IPS-18c (cell line): ENCODE data around the gene CCDC187.

Experiments
- H3K4me3 ChIP-seq: 2 replicates; pipeline ENCODE4 v1.7.0; 2013; ENCODE audit warnings: low read depth, mild to moderate bottlenecking, low read length, moderate library complexity; ENCODE audit not compliant: insufficient read depth
- H3K9me3 ChIP-seq: one replicate; pipeline ENCODE4 v1.6.1; 2013; ENCODE audit warnings: mild to moderate bottlenecking, low read length, moderate library complexity; ENCODE audit not compliant: control insufficient read depth, insufficient read depth

Gene CCDC187

DNA sequence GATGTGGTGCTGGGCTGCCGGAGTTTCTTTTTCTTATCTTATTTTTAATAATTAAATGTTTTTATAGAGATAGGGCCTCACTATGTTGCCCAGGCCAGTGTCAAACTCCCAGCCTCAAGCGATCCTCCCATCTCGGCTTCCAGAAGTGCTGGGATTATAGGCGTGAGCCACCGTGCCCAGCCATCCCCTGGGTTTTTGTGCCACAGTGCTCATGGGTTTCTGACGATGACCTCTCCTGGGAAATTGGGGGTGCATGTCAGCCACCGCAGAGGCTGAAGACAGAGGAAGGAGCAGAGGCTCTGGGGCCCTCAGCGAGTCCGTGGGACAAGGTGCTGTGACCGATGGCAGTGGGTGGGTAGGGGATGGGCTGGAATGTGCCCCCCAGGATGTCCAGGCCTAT is 37.9 kb upstream of the CCDC187 start:
- Histone ChIP-seq H3K9me3 (peaks cover 2% of the 10 kb centered on the region), H3K4me3 (0 out of 2 replicates have a peak overlapping the region, but pooled peaks have one; percentile 50)

DNA sequence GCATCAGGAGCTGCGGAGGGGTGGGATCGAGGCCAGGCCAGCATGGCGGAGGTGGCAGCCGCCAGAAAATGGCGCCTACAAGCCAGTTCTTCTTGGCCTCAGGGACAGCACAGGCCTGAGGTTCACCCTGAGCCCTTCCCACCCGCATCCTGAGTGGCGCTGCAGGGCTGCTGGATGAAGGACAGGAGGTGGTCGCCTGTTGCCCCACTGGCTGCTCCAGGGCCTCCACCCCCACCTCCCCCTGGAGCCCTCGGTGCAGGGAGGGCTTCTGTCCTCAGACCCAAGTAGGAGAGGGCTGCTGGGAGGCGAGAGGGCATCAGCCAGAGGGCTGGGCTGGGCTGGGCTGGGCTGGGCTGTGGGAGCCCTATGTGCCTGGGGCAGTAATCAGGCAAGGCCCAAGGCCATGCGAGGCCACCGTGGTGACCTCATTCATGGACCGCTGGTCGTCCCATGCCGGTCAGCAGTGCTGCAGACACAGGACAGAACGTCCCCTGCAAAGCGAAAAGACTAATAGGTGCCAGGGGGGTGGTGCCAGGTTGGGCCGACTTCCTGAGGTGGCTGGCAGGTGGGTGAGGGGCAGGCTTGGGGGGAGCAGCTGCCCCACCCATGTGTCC is 37.3 kb upstream of the CCDC187 start:
- Histone ChIP-seq H3K9me3 (peaks cover 2% of the 10 kb centered on the region), H3K4me3 (no peak overlapping the region)

DNA sequence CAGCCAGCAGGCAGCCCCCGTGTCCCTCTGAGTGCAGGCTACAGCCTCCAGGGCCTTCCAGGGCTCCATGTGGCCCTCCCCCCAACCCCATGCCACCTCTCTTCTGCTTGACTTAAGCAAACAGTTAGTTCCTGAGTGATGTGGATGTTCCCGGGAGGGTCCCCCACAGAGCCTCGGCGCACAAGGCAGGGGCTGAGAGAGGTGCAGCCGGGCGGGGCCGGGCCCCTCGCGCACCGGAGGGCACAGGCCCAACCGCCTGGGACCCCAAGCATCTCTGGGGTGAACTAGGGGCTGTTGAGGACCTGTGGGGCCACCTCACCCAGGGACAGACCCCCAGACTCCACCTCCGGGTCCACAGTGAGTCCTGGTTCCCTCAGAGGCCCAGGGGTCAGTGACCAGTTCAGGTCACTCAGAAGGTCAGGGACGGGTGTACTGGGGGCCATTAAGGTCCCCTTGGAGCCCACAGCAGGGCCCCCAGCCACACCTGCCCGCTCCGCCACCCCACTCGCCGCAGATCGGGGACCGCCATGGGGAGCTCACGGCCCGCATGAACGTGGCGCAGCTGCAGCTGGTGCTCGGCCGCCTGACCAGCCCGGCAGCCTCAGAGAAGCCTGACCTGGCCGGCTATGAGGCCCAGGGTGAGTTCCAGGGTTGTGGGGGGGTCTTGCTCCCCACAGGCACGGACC is 36.6 kb upstream of the CCDC187 start:
- peaks cover 2% of the 10 kb centered on the region for H3K9me3 ChIP-seq
- H3K4me3 ChIP-seq: no peak overlapping the region

DNA sequence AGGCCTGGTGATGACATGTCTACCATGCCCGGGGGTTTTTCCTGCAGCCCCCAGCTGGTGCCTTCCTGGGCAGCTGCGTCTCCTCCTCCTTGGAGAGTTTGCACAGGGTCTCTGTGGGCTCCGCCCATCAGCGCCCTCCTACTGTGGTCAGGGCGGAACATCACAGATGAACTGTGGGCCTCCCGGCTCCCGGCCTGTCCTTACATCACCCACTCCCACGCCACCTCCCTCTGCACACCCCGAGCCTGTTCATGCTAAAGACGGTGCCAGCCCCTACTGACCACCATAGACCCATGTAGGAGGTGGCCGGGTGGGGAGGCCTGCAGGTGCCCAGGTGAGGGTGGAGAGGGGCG is 36.0 kb upstream of the CCDC187 start:
- H3K4me3 ChIP-seq: no peak overlapping the region
- H3K9me3 ChIP-seq: peaks cover 2% of the 10 kb centered on the region

DNA sequence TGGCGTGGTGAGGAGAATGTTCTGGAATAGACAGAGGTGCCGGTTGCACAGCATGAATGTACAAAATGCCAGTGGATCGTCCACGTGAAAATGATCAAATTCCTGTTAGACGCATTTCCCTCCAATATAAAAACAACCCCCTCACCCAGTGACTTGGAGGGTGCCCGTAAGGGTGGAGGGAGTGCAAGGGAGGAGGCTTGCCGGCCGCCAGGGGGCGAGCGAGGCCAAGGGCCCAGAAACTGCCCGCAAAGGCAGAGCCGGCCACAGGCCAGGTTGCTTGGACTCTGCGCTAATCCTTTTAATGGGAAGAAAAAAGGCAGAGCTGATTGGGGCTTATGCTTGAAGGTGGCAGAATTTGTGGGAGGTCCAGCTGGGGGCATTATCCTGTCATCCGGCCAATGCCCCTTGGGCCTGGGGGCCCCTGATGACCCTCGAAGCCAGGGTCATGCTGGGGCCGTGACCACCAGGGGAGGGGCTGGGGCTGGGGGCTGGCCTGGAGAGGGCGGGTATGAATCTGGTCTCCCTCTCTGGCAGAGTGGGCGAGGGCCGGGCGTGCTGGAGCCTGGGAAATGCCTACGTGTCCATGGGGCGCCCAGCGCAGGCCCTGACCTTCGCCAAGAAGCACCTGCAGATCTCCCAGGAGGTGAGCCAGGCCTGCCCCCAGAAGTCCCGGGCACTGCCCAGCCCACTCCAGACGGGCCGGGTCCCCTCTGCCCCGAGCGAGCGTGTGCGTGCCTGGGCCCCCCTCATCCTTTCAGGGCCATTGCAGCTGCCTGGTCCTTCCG is 35.5 kb upstream of the CCDC187 start:
- Histone ChIP-seq H3K9me3 (peaks cover 2% of the 10 kb centered on the region), H3K4me3 (no peak overlapping the region)

DNA sequence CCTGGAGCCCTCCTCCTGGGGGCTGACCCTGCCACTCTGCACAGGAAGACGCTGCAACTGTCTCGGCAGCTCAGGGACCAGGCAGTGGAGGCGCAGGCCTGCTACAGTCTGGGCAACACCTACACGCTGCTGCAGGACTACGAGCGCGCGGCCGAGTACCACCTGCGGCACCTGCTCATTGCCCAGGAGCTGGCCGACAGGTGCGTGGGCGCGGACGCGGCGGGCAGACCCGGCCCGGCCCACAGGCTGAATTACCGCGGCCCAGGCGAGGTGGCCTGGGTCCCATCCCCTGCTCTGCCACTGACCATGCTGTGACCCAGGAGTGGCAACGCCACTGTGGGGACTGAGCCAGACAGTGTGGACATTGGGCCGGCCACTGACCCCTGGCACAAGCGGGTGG is 34.6 kb upstream of the CCDC187 start:
- H3K9me3 ChIP-seq: peaks cover 2% of the 10 kb centered on the region
- H3K4me3 ChIP-seq: no peak overlapping the region

DNA sequence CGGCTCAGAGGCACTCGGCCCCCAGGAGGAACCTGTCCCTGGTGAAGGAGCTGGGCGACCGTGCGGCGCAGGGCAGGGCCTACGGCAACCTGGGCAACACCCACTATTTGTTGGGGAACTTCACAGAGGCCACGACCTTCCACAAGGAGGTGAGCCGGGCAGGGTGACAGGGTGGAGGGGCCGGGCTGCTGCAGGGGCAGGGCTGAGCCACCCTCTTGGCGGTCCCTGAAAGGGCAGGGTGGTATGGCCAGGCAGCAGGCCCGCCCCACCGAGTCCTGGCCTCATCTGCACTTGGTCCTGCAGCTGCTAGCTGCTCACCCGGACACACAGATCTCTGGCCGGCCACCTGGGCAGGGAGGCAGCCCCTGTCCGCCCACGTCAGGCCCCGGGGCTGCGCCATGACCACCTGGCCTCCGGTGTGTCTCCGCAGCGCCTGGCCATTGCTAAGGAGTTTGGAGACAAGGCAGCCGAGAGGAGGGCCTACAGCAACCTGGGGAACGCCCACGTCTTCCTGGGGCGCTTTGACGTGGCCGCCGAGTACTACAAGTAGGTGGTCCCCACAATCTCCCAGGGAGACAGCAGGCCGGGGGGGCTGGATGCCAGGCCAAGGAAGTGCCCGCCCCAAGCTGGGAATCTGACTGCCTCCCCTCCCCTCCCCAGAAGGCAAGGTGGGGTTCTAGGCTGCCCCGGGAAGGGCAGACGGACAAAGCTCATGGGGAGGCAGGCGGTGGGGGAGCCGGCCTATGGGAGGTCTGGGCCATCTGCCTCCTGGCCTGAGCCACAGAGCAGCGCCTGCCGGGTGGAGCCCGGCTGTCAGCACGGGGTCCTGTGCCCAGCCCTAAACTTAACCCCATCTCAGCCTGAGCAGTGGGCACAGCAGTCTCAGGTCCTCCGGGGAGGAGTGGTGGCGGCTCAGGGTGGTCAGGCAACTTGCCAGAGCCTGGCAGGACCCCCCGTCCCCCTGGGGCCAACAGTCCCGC is 33.8 kb upstream of the CCDC187 start:
- Histone ChIP-seq H3K4me3 (no peak overlapping the region), H3K9me3 (no peaks in the 10 kb centered on the region)

DNA sequence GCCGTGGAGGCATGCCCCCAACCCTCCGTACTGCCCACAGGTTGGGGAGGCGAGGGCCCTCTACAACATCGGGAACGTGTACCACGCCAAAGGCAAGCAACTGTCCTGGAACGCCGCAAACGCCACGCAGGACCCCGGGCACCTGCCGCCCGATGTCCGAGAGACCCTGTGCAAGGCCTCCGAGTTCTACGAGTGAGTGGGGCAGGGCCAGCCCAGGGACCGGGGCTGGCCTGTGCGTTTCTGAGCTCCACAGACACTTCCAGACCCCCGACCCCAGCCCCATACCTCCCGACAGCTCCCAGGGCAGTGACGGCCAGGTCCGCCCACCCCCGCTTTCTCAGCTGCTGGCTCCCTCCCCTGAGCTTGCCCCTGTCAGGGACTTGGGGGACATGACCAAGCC is 33.0 kb upstream of the CCDC187 start:
- no peaks in the 10 kb centered on the region for H3K9me3 ChIP-seq
- H3K4me3 ChIP-seq: no peak overlapping the region

DNA sequence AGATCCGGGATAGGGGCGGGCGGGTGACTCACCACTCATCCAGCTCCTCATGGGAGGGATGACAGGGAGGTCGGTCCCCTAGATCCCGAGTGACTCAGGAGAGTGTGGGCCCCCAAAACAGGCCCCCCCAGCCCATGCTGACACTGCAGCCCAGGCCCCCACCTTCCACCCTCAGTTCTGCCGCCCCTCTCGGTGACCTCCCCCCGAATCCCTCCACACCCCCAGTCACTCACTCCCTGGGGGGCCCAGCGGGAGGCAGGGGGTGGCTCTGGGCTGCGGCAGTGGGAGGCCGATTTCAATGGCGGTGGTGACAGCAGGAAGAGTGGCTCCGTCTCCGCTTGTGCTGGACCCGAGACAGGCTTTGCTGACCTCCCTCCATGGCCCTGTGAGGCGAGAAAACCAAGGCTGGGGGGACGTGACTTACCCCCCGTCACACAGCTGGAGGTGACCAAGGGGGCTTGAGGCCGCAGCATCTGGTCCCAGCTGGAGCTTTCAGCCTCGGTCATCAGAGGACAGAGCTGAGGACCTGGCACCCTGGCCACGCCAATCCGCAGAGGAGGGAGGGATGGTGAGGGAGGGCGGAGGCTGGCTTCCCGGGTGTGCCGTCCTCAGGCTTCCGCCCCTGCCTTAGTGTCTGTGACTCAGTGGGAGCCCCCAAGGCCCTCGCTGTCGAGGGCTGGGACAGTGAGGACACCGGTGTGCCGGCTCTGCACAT is 32.4 kb upstream of the CCDC187 start:
- no peaks in the 10 kb centered on the region for H3K9me3 ChIP-seq
- no peak overlapping the region for H3K4me3 ChIP-seq

DNA sequence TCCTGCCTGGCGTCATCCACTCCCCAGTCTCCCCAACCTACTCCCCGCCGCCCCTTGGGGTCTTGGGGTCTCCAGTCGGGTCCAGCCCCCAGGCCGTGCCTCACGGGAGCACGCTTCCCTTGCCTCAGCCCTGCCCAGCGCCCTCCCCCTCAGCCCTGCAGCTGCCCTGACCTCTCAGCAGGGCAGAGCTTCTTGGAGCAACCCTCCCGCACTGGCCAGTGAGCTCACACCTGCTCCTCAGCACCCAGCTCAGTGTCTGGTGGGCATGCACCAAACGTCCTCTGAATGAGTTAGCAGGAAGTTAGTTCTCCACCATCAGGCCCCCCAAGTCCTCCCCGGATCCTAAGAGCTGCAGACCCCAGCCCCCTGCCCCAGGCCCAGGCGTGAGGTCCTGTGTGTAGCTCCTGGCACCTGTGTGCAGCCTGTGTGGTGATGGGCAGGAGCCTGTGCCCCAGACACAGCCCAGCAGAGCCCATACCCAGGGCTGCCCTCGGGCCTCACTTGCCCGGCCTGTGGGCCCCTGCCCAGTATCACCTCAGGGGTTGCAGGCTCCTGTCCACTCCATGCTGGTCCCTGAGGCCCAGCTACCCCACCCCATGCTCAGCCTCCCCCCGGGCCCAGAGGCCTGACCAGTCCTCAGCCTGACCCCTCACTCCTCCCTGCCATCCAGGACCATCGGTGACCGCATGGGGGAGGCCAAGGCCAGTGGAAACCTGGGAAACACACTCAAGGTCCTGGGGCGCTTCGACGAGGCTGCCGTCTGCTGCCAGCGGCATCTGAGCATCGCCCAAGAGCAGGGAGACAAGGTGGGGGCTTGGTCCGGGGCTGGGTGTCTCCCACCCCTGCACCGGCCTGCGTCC is 31.6 kb upstream of the CCDC187 start:
- Histone ChIP-seq H3K9me3 (no peaks in the 10 kb centered on the region), H3K4me3 (no peak overlapping the region)

DNA sequence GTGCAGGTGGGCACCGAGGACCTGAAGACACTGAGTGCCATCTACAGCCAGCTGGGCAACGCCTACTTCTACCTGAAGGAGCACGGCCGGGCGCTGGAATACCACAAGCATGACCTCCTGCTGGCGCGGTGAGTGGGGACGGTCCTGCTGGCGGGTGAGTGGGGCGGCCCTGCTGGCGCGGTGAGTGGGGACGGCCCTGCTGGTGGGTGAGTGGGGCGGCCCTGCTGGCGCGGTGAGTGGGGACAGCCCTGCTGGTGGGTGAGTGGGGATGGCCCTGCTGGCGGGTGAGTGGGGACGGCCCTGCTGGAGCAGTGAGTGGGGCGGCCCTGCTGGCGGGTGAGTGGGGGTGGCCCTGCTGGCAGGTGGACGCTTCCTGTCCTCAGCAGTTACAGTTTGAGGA is 30.6 kb upstream of the CCDC187 start:
- Histone ChIP-seq H3K9me3 (no peaks in the 10 kb centered on the region), H3K4me3 (no peak overlapping the region)

DNA sequence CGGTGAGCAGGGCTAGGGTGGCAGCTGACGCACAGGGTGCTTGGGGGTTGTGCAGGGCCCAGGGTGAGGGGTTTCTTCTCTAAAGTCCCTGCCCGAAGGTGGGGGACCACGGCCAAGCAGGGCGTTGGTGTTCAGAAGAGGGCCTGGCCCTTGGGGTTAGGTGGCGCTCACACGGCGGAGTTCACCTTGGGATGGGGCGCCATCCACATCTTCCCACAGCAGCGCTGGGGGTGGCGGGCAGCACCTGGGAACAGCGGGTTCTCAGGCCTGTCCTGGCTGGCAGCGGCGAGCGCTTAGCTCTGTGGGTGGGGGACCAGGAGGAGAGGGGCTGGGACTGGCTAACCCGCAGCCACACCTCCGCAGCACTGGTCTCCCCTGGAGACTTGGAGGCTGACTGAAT is 29.6 kb upstream of the CCDC187 start:
- H3K4me3 ChIP-seq: no peak overlapping the region

DNA sequence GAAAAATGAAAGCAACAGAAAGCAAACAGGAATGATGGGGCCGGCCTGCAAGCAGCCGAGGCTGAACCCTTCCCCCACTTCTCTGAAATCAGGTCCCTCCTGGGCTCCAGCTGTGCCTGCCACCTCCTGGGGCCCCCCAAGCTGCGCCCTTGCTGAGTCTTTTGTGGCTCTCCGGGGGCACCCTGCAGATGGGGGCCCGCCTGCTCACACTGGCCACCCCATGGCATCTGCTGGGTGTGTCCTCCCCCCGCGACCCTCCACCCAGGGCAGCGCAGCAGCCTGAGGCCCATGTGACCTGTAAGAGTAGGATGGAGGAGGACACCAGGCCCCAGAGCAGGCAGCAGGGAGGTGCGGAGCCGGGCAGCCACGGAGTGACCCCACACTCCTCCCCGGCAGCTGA is 29.2 kb upstream of the CCDC187 start:
- H3K9me3 ChIP-seq: no peaks in the 10 kb centered on the region

More for the DNA sequence above, 29.6 kb upstream of the CCDC187 start:
- no peaks in the 10 kb centered on the region for H3K9me3 ChIP-seq

DNA sequence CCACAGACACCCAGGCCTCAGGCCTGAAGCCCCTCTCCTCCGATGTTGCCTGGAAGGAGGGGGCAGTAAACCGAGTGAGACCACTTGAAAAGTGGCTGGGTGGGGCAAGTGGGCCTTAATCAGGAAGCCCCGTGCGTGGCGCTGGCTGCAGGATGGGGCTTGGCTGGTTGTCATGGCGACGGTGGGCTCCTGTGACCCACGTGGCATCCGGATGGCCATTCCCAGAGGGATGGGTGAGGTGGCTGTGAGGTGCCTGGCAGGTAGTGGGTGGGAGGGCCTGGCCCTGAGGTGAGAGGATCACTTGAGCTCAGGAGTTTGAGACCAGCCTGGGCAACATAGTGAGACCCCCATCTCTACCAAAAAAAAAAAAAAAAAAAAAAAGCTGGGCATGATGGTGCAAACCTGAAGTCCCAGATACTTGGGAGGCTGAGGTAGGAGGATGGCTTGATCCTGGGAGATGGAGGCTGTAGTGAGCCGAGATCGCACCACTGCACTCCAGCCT is 28.6 kb upstream of the CCDC187 start:
- no peaks in the 10 kb centered on the region for H3K9me3 ChIP-seq
- no peak overlapping the region for H3K4me3 ChIP-seq

More for the DNA sequence above, 29.2 kb upstream of the CCDC187 start:
- H3K4me3 ChIP-seq: no peak overlapping the region

DNA sequence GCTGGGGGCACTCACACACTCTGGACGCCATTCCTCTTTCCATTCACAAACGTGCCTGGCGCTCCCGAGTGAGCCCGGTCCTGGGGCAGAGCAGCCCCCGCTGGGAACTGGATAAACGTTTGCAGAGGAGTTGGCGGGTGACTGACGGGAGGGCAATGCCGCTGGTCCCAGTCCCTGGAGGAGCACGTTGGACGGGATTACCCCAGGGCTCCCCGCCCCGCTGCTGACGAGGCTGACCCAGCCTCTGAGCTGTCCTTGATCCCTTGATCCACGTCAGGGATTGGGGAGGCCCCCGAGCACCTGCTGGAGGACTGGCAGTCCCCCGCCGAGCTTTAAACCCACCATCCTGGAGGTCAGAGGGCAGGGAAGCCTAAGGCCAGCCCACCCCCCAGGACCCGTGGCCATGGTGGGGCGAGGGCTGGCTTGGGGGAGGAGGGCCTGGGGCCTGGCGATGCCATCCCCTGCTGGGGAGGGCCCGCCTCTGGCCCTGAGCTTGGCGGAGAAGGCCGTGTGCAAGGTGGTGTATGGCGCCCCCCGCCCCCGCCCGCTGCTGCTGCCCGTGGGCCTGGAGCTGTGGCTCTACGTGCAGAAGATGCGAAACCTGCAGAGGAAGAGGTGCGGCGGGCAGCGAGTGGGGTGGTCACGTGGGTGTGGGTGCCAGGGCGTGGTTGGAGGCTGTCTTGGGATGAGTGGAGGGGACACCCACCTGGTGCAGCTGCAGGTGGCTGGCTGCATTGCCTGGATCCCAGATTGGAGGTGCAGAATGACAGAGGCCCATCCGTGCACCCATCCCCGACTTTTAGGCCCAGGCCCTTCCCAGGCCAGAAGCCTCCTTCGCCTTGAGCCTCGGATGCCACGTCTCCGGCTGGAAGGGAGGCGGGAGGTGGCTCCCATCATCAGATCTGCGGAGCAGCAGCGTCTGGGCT is 27.9 kb upstream of the CCDC187 start:
- Histone ChIP-seq H3K9me3 (no peaks in the 10 kb centered on the region), H3K4me3 (no peak overlapping the region)
